ENCODE measurements around the gene ADGRF4. TPM values are rescaled to one million over a fixed set of nuclear protein-coding genes. Genes with fewer than 3 reads are reported as not detected.

The ADGRF4 gene, protein sequence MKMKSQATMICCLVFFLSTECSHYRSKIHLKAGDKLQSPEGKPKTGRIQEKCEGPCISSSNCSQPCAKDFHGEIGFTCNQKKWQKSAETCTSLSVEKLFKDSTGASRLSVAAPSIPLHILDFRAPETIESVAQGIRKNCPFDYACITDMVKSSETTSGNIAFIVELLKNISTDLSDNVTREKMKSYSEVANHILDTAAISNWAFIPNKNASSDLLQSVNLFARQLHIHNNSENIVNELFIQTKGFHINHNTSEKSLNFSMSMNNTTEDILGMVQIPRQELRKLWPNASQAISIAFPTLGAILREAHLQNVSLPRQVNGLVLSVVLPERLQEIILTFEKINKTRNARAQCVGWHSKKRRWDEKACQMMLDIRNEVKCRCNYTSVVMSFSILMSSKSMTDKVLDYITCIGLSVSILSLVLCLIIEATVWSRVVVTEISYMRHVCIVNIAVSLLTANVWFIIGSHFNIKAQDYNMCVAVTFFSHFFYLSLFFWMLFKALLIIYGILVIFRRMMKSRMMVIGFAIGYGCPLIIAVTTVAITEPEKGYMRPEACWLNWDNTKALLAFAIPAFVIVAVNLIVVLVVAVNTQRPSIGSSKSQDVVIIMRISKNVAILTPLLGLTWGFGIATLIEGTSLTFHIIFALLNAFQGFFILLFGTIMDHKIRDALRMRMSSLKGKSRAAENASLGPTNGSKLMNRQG
- total RNA-seq: under 0.01 TPM in 1 of 2 replicates, not detected in the other

GRCh38 chr6:47698342-47698787 lies at the start of gene ADGRF4:
Gene ADGRF4 (plus strand): TSS chr6:47698580. CDS start chr6:47707246, 8,666 bp downstream.

Other genes with a start within 250 kb of the ADGRF4 start
- 12.6 and 16.6 TPM in 2 replicates for gene CD2AP, start 220.8 kb upstream of the ADGRF4 start, total RNA-seq
- not detected in 2 replicates for gene OPN5, start 83.5 kb downstream of the ADGRF4 start, total RNA-seq

Measured in smooth muscle cell of trachea (primary cell).